Spinal cord (tissue), 10 donors: ENCODE data around the gene APOBEC2. TPM values are rescaled to one million over a fixed set of nuclear protein-coding genes. Genes with fewer than 3 reads are reported as not detected.

Experiments used
- DNase-seq, 6 donors: peaks; one replicate each; pipeline versions ENCODE4 v3.0.0 to v3.0.0-alpha.2; 2013 to 2015; ENCODE audit warnings: low spot score in 6 of 6, low read depth in 4 of 6
- H3K27ac ChIP-seq: one replicate; pipeline ENCODE4 v1.5.1; 2013; ENCODE audit warnings: low read depth, low read length, control low read depth
- H3K27me3 ChIP-seq: one replicate; pipeline ENCODE4 v1.6.1; 2013; ENCODE audit warnings: low read length; ENCODE audit not compliant: control insufficient read depth, insufficient read depth
- H3K36me3 ChIP-seq: one replicate; pipeline ENCODE4 v1.6.1; 2013; ENCODE audit warnings: low read length; ENCODE audit not compliant: control insufficient read depth, insufficient read depth
- H3K4me1 ChIP-seq: one replicate; pipeline ENCODE4 v1.6.1; 2013; ENCODE audit warnings: low read length; ENCODE audit not compliant: control insufficient read depth, insufficient read depth
- H3K4me3 ChIP-seq: one replicate; pipeline ENCODE4 v1.5.1; 2013; ENCODE audit warnings: low read depth, low read length, control low read depth
- H3K9me3 ChIP-seq: one replicate; pipeline ENCODE4 v1.6.1; 2013; ENCODE audit warnings: low read length; ENCODE audit not compliant: control insufficient read depth, insufficient read depth
- WGBS: methylation state at CpG from one replicate; pipeline ENCODE4 v1.1.5; 2013; ENCODE audit warnings: missing lambda C conversion rate; ENCODE audit not compliant: insufficient coverage; 5-methylcytosine and 5-hydroxymethylcytosine counted together
- polyA plus RNA-seq, 2 donors: library from polyadenylated mRNA; unstranded; fragments of 120-200 nt; gene quantifications; one replicate each; pipeline ENCODE4 v1.2.1, GENCODE V29; 2013; ENCODE audit not compliant: insufficient read length in 2 of 2
- total RNA-seq, 2 donors: library from RNA; depleted of rRNA in 1 of 2; stranded (reverse); fragments of 120-200 nt in 1 of 2; fragments of >200 nt in 1 of 2; gene quantifications; one replicate each; pipeline versions ENCODE4 v1.2.3 to v1.2.4, GENCODE V29; 2013 to 2014
- donor health status: healthy.

Gene APOBEC2
- total and polyA plus RNA-seq, 4 donors = 0.17 to 1.1 (median 0.73) TPM

DNA sequence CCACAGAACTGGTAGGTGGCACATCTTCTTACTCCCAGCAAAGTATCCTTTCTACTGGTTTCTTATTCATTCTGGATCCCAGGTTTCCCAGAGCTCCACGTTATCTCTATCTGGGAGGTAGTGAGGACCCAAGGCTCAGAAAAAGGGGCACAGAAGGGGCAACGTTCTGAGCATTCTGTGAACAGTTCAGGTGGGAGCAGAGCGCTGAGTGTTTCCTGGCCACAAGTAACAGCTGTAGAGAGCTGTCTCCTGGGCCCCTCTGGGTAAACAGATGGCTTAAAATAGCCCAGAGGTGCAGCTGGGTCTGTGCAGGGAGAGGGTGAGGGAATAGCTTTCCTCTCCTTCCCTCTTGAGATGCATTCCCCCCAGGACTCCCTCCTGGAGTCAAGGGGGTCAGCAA, 2.1 kb downstream of the APOBEC2 start:
- H3K4me1 ChIP-seq = no peaks in the 10 kb centered on the region
- H3K27ac ChIP-seq = no peak overlapping the region
- DNase-seq = no peak
- no peaks in the 10 kb centered on the region for H3K9me3 ChIP-seq
- WGBS = 83% methylated on average over 3 of the region's 3 CpGs
- H3K4me3 ChIP-seq = no peak overlapping the region
- H3K36me3 ChIP-seq = no peaks in the 10 kb centered on the region
- no peaks in the 10 kb centered on the region for H3K27me3 ChIP-seq

DNA sequence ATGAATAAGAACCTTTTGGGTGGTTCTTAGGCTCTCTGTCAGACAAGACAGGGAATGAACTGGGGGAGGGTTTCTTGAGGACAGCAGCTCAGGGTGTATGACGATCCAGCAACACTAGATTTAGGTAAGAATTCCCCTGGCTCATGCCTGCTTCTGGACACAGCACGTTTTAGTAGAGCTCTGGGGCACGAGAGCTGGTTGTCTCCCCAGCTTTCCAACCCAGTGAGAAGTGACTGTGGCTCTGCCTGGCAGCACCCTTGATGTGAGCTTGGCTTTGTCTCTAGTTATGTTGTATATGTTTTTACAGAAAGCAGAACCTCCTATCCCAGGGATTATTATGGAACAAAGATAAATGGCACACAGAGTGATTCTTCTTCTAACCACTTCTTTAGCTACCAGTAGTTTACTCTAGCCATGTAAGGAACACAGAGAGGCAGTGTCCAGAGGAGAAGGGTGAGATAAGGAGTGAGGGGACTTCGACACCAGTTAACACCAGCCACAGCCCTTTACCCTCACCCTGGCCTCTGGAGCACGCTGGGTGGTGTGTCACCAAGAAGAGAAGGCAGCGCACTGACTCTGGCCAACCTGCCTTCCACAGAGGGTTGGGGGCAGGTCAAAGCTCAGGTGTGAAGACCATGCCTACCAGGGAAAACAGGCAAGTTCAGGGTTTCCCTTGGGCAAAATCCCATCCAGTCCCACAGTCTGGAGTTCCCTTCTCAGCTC, 3.9 kb downstream of the APOBEC2 start:
- H3K36me3 ChIP-seq = peaks cover 3% of the 10 kb centered on the region
- no peak for DNase-seq
- no peak overlapping the region for H3K27ac ChIP-seq
- H3K4me1 ChIP-seq = no peaks in the 10 kb centered on the region
- no peak overlapping the region for H3K4me3 ChIP-seq
- WGBS = 96% methylated on average over 3 of the region's 6 CpGs
- no peaks in the 10 kb centered on the region for H3K9me3 ChIP-seq
- no peaks in the 10 kb centered on the region for H3K27me3 ChIP-seq

DNA sequence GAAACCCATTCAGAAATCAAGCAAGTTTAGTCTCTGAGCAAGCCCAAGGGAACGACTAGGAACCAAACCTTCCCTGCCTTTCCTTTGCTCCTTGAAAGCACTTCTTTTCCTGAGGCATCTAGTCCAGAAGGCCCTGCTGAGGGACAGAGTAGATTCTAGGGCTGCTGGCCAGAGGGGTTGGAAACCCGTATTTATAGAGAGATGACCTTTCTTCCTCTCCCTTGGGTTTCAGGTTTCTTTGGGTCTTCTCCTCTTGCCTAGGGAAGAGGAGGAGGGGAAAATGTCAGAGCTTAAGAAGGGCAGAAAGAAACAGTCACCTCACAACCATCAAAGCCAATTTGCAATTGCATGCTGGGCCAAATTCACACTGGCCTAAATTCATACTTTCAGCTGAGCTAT, 5.8 kb downstream of the APOBEC2 start:
- H3K27me3 ChIP-seq = no peaks in the 10 kb centered on the region
- H3K4me3 ChIP-seq = no peak overlapping the region
- WGBS = 100% methylated on average over 1 of the region's 2 CpGs
- peaks cover 3% of the 10 kb centered on the region for H3K36me3 ChIP-seq
- H3K9me3 ChIP-seq = no peaks in the 10 kb centered on the region
- H3K4me1 ChIP-seq = no peaks in the 10 kb centered on the region
- no peak for DNase-seq
- no peak overlapping the region for H3K27ac ChIP-seq

GRCh38 chr6:41059556-41059955, 6.6 kb downstream of the APOBEC2 start:
- DNase-seq = no peak

GRCh38 chr6:41061196-41061726, 8.3 kb downstream of the APOBEC2 start:
- no peak for DNase-seq
- Histone ChIP-seq H3K27ac (no peak overlapping the region), H3K9me3 (no peaks in the 10 kb centered on the region), H3K36me3 (peaks cover 3% of the 10 kb centered on the region), H3K4me1 (no peaks in the 10 kb centered on the region), H3K27me3 (no peaks in the 10 kb centered on the region), H3K4me3 (no peak overlapping the region)
- WGBS = 98% methylated on average over 12 of the region's 13 CpGs

More at GRCh38 chr6:41059556-41059955, 6.6 kb downstream of the APOBEC2 start:
- Histone ChIP-seq H3K27me3 (no peaks in the 10 kb centered on the region), H3K36me3 (peaks cover 3% of the 10 kb centered on the region), H3K9me3 (no peaks in the 10 kb centered on the region), H3K27ac (no peak overlapping the region), H3K4me1 (no peaks in the 10 kb centered on the region), H3K4me3 (no peak overlapping the region)
- no CpG with 5 or more reads among the region's 1 CpG for WGBS

DNA sequence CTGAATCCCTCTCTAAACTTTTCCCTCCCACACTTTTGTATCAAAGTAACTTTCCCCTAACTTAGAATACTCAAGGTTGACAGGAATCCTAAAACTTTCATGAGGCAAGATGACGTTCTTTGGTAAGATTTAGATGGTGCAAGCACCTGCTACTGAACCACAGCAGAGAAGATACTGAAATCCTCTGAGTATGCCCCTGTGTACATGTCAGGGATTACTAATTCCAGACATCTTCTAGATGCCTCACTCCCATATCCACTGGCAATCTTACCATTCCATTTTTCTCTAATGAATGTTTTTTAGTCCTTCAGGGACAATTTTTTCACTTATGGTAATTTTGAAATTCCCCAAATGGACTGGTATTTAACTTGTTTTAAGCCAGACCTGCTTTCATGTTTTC, 9.1 kb downstream of the APOBEC2 start:
- WGBS = 100% methylated on average over 1 of the region's 1 CpG
- Histone ChIP-seq H3K27me3 (no peaks in the 10 kb centered on the region), H3K4me1 (no peaks in the 10 kb centered on the region), H3K9me3 (no peaks in the 10 kb centered on the region), H3K27ac (no peak overlapping the region), H3K4me3 (no peak overlapping the region), H3K36me3 (peaks cover 3% of the 10 kb centered on the region)
- DNase-seq = no peak

DNA sequence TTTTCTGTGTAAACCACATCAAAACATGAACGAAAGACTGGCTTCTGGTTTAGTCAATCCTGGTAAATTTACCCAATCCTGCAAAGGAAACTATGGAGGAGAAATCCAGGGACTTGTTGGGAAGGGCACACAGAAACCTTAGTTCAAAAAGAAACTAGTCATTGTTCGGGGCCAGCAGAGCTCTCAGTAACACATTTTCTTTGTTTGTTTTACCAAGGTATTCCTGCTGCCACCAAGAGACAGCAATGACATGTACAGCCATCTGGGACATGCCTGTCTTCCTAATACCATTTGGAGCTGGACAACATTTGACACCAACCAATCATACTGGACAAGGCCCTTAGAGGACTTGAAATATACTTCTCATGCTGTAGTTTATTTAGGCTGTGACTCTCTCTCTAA, 10.9 kb downstream of the APOBEC2 start:
- peaks cover 3% of the 10 kb centered on the region for H3K36me3 ChIP-seq
- H3K9me3 ChIP-seq = no peaks in the 10 kb centered on the region
- H3K4me3 ChIP-seq = no peak overlapping the region
- DNase-seq = peak in 1 of 6 donors; percentile 8
- H3K4me1 ChIP-seq = no peaks in the 10 kb centered on the region
- no CpG with 5 or more reads among the region's 2 CpGs for WGBS
- no peaks in the 10 kb centered on the region for H3K27me3 ChIP-seq
- H3K27ac ChIP-seq = no peak overlapping the region

GRCh38 chr6:41064841-41065240, 11.8 kb downstream of the APOBEC2 start:
- H3K36me3 ChIP-seq = peaks cover 3% of the 10 kb centered on the region
- H3K4me1 ChIP-seq = no peaks in the 10 kb centered on the region

GRCh38 chr6:41065550-41066026, 12.6 kb downstream of the APOBEC2 start:
- H3K36me3 ChIP-seq = peaks cover 3% of the 10 kb centered on the region
- no peak overlapping the region for H3K4me3 ChIP-seq
- H3K27me3 ChIP-seq = no peaks in the 10 kb centered on the region
- no peaks in the 10 kb centered on the region for H3K4me1 ChIP-seq
- no peak overlapping the region for H3K27ac ChIP-seq
- DNase-seq = no peak
- no CpG with 5 or more reads among the region's 2 CpGs for WGBS
- H3K9me3 ChIP-seq = no peaks in the 10 kb centered on the region

More at GRCh38 chr6:41064841-41065240, 11.8 kb downstream of the APOBEC2 start:
- 92% methylated on average over 4 of the region's 5 CpGs for WGBS
- Histone ChIP-seq H3K27ac (no peak overlapping the region), H3K27me3 (no peaks in the 10 kb centered on the region), H3K4me3 (no peak overlapping the region), H3K9me3 (no peaks in the 10 kb centered on the region)
- no peak for DNase-seq

- DNase-seq = peak; percentile 59 to 96 (median 73)
- no peaks in the 10 kb centered on the region for H3K9me3 ChIP-seq
- no peaks in the 10 kb centered on the region for H3K36me3 ChIP-seq
- H3K27me3 ChIP-seq = no peaks in the 10 kb centered on the region
- no peak overlapping the region for H3K27ac ChIP-seq
- WGBS = 0% methylated on average over 2 of the region's 3 CpGs
- H3K4me1 ChIP-seq = no peaks in the 10 kb centered on the region
- H3K4me3 ChIP-seq = no peak overlapping the region
Measured at GRCh38 chr6:41066867-41067304, 13.9 kb downstream of the APOBEC2 start.
